KMS-11 (cell line): ENCODE data around the gene PPP1R9A.

Source experiments
- H2AFZ ChIP-seq: fragments of 200-600 bp; sonication (generic); 2 replicates; pipeline ENCODE4 v1.6.1; 2016; ENCODE audit warnings: antibody characterized with exemption, mixed run types, low read depth
- H3K27ac ChIP-seq: fragments of 200-600 bp; sonication (generic); 2 replicates; pipeline ENCODE4 v1.6.1; 2016; ENCODE audit warnings: mild to moderate bottlenecking, mixed run types
- H3K27me3 ChIP-seq: fragments of 200-600 bp; sonication (generic); 2 replicates; pipeline ENCODE4 v1.6.1; 2017; ENCODE audit warnings: mild to moderate bottlenecking, low read depth, mixed run types, moderate library complexity; ENCODE audit not compliant: insufficient read depth
- H3K36me3 ChIP-seq: fragments of 200-600 bp; sonication (generic); 2 replicates; pipeline ENCODE4 v1.6.1; 2017; ENCODE audit warnings: mild to moderate bottlenecking, mixed run types; ENCODE audit not compliant: insufficient read depth
- H3K4me1 ChIP-seq: fragments of 200-600 bp; sonication (generic); 2 replicates; pipeline ENCODE4 v1.6.1; 2016; ENCODE audit warnings: mild to moderate bottlenecking, low read depth, mixed run types; ENCODE audit not compliant: poor library complexity, severe bottlenecking
- H3K4me2 ChIP-seq: fragments of 200-600 bp; sonication (generic); 2 replicates; pipeline ENCODE4 v1.7.0; 2016; ENCODE audit warnings: mild to moderate bottlenecking, mixed run types
- H3K4me3 ChIP-seq: fragments of 200-600 bp; sonication (generic); IDR thresholded peaks from 2 replicates; pipeline ENCODE4 v1.6.1; 2017; ENCODE audit warnings: low read depth, low read length, mixed read lengths; ENCODE audit not compliant: insufficient read depth
- H3K79me2 ChIP-seq: fragments of 200-600 bp; sonication (generic); 2 replicates; pipeline ENCODE4 v1.6.1; 2016; ENCODE audit warnings: low read depth, mixed run types; ENCODE audit not compliant: insufficient read depth
- H3K9ac ChIP-seq: fragments of 200-600 bp; sonication (generic); 2 replicates; pipeline ENCODE4 v1.6.1; 2016; ENCODE audit warnings: mild to moderate bottlenecking, mixed run types
- H4K20me1 ChIP-seq: fragments of 200-600 bp; sonication (generic); 2 replicates; pipeline ENCODE4 v1.6.1; 2016; ENCODE audit warnings: mild to moderate bottlenecking, mixed run types; ENCODE audit not compliant: insufficient read depth
- TF ChIP-seq, protein P1 (sequence below): fragments of 200-600 bp; sonication (generic); conservative IDR thresholded peaks from 2 replicates; pipeline ENCODE4 v1.6.1; 2017; ENCODE audit warnings: low read depth, mild to moderate bottlenecking, antibody characterized with exemption, low read length, moderate library complexity, mixed read lengths

Gene PPP1R9A

GRCh38 chr7:94970085-94970576, 62.7 kb downstream of the PPP1R9A start:
- H3K4me3 ChIP-seq: no peak overlapping the region
- no peaks in the 10 kb centered on the region for H3K27me3 ChIP-seq
- no peaks in the 10 kb centered on the region for H3K79me2 ChIP-seq
- H3K27ac ChIP-seq: no peak overlapping the region
- no peaks in the 10 kb centered on the region for H3K36me3 ChIP-seq
- no peak overlapping the region for H3K9ac ChIP-seq
- TF ChIP-seq, protein P1, sequence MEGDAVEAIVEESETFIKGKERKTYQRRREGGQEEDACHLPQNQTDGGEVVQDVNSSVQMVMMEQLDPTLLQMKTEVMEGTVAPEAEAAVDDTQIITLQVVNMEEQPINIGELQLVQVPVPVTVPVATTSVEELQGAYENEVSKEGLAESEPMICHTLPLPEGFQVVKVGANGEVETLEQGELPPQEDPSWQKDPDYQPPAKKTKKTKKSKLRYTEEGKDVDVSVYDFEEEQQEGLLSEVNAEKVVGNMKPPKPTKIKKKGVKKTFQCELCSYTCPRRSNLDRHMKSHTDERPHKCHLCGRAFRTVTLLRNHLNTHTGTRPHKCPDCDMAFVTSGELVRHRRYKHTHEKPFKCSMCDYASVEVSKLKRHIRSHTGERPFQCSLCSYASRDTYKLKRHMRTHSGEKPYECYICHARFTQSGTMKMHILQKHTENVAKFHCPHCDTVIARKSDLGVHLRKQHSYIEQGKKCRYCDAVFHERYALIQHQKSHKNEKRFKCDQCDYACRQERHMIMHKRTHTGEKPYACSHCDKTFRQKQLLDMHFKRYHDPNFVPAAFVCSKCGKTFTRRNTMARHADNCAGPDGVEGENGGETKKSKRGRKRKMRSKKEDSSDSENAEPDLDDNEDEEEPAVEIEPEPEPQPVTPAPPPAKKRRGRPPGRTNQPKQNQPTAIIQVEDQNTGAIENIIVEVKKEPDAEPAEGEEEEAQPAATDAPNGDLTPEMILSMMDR: no peak
- no peaks in the 10 kb centered on the region for H3K4me1 ChIP-seq
- H3K4me2 ChIP-seq: no peak overlapping the region
- no peaks in the 10 kb centered on the region for H4K20me1 ChIP-seq
- no peak overlapping the region for H2AFZ ChIP-seq

DNA sequence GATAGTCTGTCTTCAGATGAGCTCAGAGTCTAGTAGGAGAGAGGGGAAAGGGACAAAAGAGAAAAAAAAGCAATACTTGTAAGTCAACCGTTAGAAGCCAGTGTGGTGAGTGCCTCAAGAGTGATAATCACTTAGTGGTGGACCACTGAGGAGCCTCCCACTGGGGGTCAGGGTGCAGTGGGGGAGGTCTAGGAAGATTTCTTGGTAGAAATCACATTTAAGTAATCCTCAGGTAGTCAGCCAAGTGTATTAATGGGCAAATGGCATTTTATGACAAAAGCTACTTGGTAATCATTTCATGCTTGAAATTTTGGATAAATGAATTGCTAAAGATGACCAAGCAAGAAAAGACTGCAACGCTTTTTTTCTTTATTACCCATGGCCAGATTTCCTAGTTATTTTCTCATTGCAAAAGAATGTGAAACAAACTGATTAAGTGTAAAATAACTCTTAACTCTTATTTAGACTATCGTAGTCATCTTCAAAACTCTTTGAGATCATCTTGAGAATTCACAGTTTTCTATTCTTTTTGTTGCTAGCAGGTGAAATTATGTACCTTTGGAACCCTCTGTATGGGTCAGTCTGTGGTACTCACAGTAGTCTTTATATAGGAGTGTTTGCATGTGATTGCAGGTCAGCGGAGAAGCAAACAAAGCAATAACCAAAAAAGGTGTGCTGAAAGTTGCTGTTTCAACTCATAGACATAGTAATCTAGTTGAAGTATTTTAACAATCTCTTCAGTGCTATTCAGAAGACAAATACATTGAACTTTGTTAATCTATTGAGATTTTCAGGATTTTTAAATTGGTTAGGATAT, 63.9 kb downstream of the PPP1R9A start:
- H3K4me1 ChIP-seq: no peaks in the 10 kb centered on the region
- no peaks in the 10 kb centered on the region for H3K36me3 ChIP-seq
- H3K4me3 ChIP-seq: no peak overlapping the region
- H3K9ac ChIP-seq: no peak overlapping the region
- no peak overlapping the region for H3K27ac ChIP-seq
- H3K79me2 ChIP-seq: no peaks in the 10 kb centered on the region
- TF ChIP-seq, protein P1: no peak
- H3K4me2 ChIP-seq: no peak overlapping the region
- H3K27me3 ChIP-seq: no peaks in the 10 kb centered on the region
- H2AFZ ChIP-seq: no peak overlapping the region
- H4K20me1 ChIP-seq: no peaks in the 10 kb centered on the region

DNA sequence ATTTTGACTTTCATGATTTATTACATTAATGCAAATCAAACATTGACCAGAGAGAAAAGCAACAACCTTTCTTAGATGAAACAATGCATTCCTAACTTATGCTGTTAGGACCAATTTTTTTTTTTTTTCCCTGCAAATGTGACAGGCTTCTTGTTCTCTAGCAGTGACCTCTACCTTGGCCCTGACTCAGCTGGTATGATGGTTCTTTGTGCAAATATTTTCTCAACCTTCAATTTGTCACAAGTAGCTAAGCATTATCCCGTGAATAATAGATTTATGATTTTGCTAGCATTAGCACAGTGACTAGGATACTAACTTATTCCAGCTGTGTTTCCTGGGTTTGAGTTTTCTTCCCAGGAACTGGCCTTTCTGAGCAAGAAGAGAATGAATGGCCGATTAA, 64.9 kb downstream of the PPP1R9A start:
- no peak overlapping the region for H3K27ac ChIP-seq
- H3K4me3 ChIP-seq: no peak overlapping the region
- H3K9ac ChIP-seq: no peak overlapping the region
- H3K36me3 ChIP-seq: no peaks in the 10 kb centered on the region
- H3K27me3 ChIP-seq: no peaks in the 10 kb centered on the region
- no peaks in the 10 kb centered on the region for H3K4me1 ChIP-seq
- TF ChIP-seq, protein P1: no peak
- no peak overlapping the region for H2AFZ ChIP-seq
- H4K20me1 ChIP-seq: no peaks in the 10 kb centered on the region
- H3K79me2 ChIP-seq: no peaks in the 10 kb centered on the region
- no peak overlapping the region for H3K4me2 ChIP-seq

GRCh38 chr7:94973844-94974243, 66.5 kb downstream of the PPP1R9A start:
- Histone ChIP-seq H3K4me2 (no peak overlapping the region), H3K4me1 (no peaks in the 10 kb centered on the region), H4K20me1 (no peaks in the 10 kb centered on the region), H3K9ac (no peak overlapping the region), H3K27ac (no peak overlapping the region), H3K36me3 (no peaks in the 10 kb centered on the region), H3K27me3 (no peaks in the 10 kb centered on the region), H3K4me3 (no peak overlapping the region), H3K79me2 (no peaks in the 10 kb centered on the region), H2AFZ (no peak overlapping the region)
- TF ChIP-seq, protein P1: no peak
